GM19467 (cell line): ENCODE measurements around the gene ZNF771.
"Not testable (repeated sequence)": the region's sequence is repeated elsewhere in the genome, so short reads cannot be mapped to it uniquely, and the experiment has no call there.

Source experiments
- ATAC-seq: cut with Tn5 transposase; IDR thresholded peaks from one replicate; pipeline ENCODE4 v1.9.1; 2021; ENCODE audit warnings: mild to moderate bottlenecking, moderate library complexity; ENCODE audit not compliant: unreplicated experiment

The ZNF771 gene

GRCh38 chr16:30458561-30459394, 51.4 kb downstream of the ZNF771 start:
- ATAC-seq = peak; percentile 74

GRCh38 chr16:30459456-30459855, 52.0 kb downstream of the ZNF771 start:
- no peak for ATAC-seq

- ATAC-seq = not testable (repeated sequence)
These were observed 54.0 kb downstream of the ZNF771 start for GRCh38 chr16:30461426-30461825.

GRCh38 chr16:30464078-30464477, 56.7 kb downstream of the ZNF771 start:
- no peak for ATAC-seq
